Keratinocyte (primary cell): ENCODE measurements around the gene SYVN1. TPM values are rescaled to one million over a fixed set of nuclear protein-coding genes. Genes with fewer than 3 reads are reported as not detected.

Experiments used
- DNase-seq: peaks from one replicate; pipeline ENCODE4 v3.0.0-alpha.2; 2011; ENCODE audit warnings: low read depth, missing footprints, low spot score
- FAIRE-seq: peaks from 2 replicates; lab custom pipeline; 2011; peaks lifted over from hg19 to GRCh38; lab: Jason Lieb, UNC
- H2AFZ ChIP-seq: 2 replicates; pipeline ENCODE4 v1.6.0; 2012; ENCODE audit warnings: low read length, control low read depth, inconsistent platforms; ENCODE audit not compliant: control insufficient read depth
- H3K27ac ChIP-seq: 2 replicates; pipeline ENCODE4 v1.5.1; 2011; ENCODE audit warnings: low read length; ENCODE audit not compliant: control insufficient read depth, insufficient read depth
- H3K27me3 ChIP-seq: 3 replicates; pipeline ENCODE4 v1.6.0; 2011; ENCODE audit warnings: low read length; ENCODE audit not compliant: control insufficient read depth, insufficient read depth; ENCODE audit errors: extremely low read depth
- H3K36me3 ChIP-seq, 2 experiments: 2 replicates in 1 of 2; 3 replicates in 1 of 2; pipeline ENCODE4 v1.5.1; 2011; ENCODE audit warnings: low read length in 2 of 2, mild to moderate bottlenecking in 1 of 2; ENCODE audit not compliant: control insufficient read depth in 2 of 2, insufficient read depth in 2 of 2; ENCODE audit errors: extremely low read depth in 1 of 2
- H3K4me1 ChIP-seq: 3 replicates; pipeline ENCODE4 v1.5.1; 2011; ENCODE audit warnings: low read length; ENCODE audit not compliant: control insufficient read depth, insufficient read depth; ENCODE audit errors: extremely low read depth
- H3K4me2 ChIP-seq: 3 replicates; pipeline ENCODE4 v1.6.0; 2011; ENCODE audit warnings: low read depth, low read length; ENCODE audit not compliant: control insufficient read depth, insufficient read depth; ENCODE audit errors: extremely low read depth
- H3K4me3 ChIP-seq, 3 experiments: fragments of 200-600 bp in 1 of 3; sonication (generic) in 1 of 3; 2 replicates in 2 of 3; 3 replicates in 1 of 3; pipeline ENCODE4 v1.5.1; 2011 to 2016; ENCODE audit warnings: low read length in 3 of 3, mild to moderate bottlenecking in 3 of 3, control low read depth in 2 of 3, inconsistent platforms in 1 of 3, low read depth in 1 of 3, mixed read lengths in 1 of 3, mixed run types in 1 of 3, moderate library complexity in 1 of 3; ENCODE audit not compliant: control insufficient read depth in 2 of 3, insufficient read depth in 2 of 3; ENCODE audit errors: extremely low read depth in 1 of 3
- H3K79me2 ChIP-seq: 2 replicates; pipeline ENCODE4 v1.6.0; 2012; ENCODE audit warnings: low read length; ENCODE audit not compliant: control insufficient read depth, insufficient read depth
- H3K9ac ChIP-seq: 3 replicates; pipeline ENCODE4 v1.6.0; 2011; ENCODE audit warnings: low read length; ENCODE audit not compliant: control insufficient read depth, insufficient read depth; ENCODE audit errors: extremely low read depth
- H3K9me1 ChIP-seq: 3 replicates; pipeline ENCODE4 v1.6.0; 2011; ENCODE audit warnings: low read length; ENCODE audit not compliant: control insufficient read depth, insufficient read depth; ENCODE audit errors: extremely low read depth
- H3K9me3 ChIP-seq: 2 replicates; pipeline ENCODE4 v1.5.1; 2012; ENCODE audit warnings: low read depth, low read length; ENCODE audit not compliant: control insufficient read depth
- H4K20me1 ChIP-seq: 3 replicates; pipeline ENCODE4 v1.6.0; 2011; ENCODE audit warnings: low read length; ENCODE audit not compliant: control insufficient read depth, insufficient read depth; ENCODE audit errors: extremely low read depth
- CTCF ChIP-seq, 3 experiments: IDR thresholded peaks in 1 of 3; conservative IDR thresholded peaks in 1 of 3; optimal IDR thresholded peaks in 1 of 3; 2 replicates in 2 of 3; 3 replicates in 1 of 3; pipeline versions ENCODE3 to v1.5.1; 2011; ENCODE audit warnings: low read length in 3 of 3, mild to moderate bottlenecking in 3 of 3, moderate library complexity in 2 of 3, control low read depth in 1 of 3, inconsistent platforms in 1 of 3; ENCODE audit not compliant: insufficient read depth in 2 of 3; ENCODE audit errors: extremely low read depth in 1 of 3
- EZH2 ChIP-seq: IDR thresholded peaks from one replicate; pipeline ENCODE4 v1.6.1; 2012; ENCODE audit warnings: inconsistent platforms, mild to moderate bottlenecking, low read length, moderate library complexity
- dilution Hi-C: fragments of 300-500 bp; cut with MboI; formaldehyde crosslinking; loops from one replicate; pipeline ENCODE4 v1.7.0; 2020; ENCODE audit warnings: low sequenced_read_pairs; ENCODE audit not compliant: extremely low pct_ligation_motif_present
- polyA plus RNA-seq, 5 experiments: library from polyadenylated mRNA; depleted of rRNA in 3 of 5; stranded (reverse) in 3 of 5; stranded (forward) in 1 of 5; unstranded in 1 of 5; fragments of >200 nt; gene quantifications; 1 replicate in 1 of 5; 2 replicates in 3 of 5; 3 replicates in 1 of 5; pipeline versions ENCODE4 v1.2.1 to v1.2.3, GENCODE V29; 2011 to 2012; ENCODE audit warnings: missing spikeins in 2 of 5, low read depth in 1 of 5, low replicate concordance in 1 of 5

Gene SYVN1
- polyA plus RNA-seq, 1 donor (not counting 4 experiments of a cell fraction or from before 2014, with no cell fraction given): 10.8 TPM

GRCh38 chr11:65157336-65157735 lies 23.0 kb upstream of the SYVN1 start:
- DNase-seq (no peak), FAIRE-seq (no peak)
- Histone ChIP-seq H3K79me2 (no peaks in the 10 kb centered on the region), H3K4me2 (no peak overlapping the region), H2AFZ (no peak overlapping the region), H3K27ac (no peak overlapping the region), H3K27me3 (no peaks in the 10 kb centered on the region), H3K4me3 (no peak overlapping the region), H3K9me3 (no peaks in the 10 kb centered on the region), H3K9me1 (no peaks in the 10 kb centered on the region), H3K9ac (no peak overlapping the region), H3K36me3 (no peaks in the 10 kb centered on the region), H4K20me1 (no peaks in the 10 kb centered on the region), H3K4me1 (no peaks in the 10 kb centered on the region)
- TF ChIP-seq CTCF (optimal IDR thresholded peaks at IDR 0.05 in 1 of 3, IDR thresholded peaks at IDR 0.05 in 1 of 3, conservative IDR thresholded peaks at IDR 0.05 in 1 of 3; ENCODE audit: extremely low read depth in 1 of 3, insufficient read depth in 2 of 3, low read length in 3 of 3) (no peak), EZH2 (no peak)
- dilution Hi-C loops: no loop called here

GRCh38 chr11:65156926-65157325 lies 22.6 kb upstream of the SYVN1 start:
- DNase-seq: no peak

More at GRCh38 chr11:65156926-65157325, 22.6 kb upstream of the SYVN1 start:
- Histone ChIP-seq H3K9ac (no peak overlapping the region), H3K9me3 (no peaks in the 10 kb centered on the region), H3K4me3 (no peak overlapping the region), H3K4me1 (no peaks in the 10 kb centered on the region), H3K79me2 (no peaks in the 10 kb centered on the region), H3K36me3 (no peaks in the 10 kb centered on the region), H3K9me1 (no peaks in the 10 kb centered on the region), H3K27ac (no peak overlapping the region), H3K4me2 (no peak overlapping the region), H3K27me3 (no peaks in the 10 kb centered on the region), H4K20me1 (no peaks in the 10 kb centered on the region), H2AFZ (no peak overlapping the region)
- TF ChIP-seq CTCF (optimal IDR thresholded peaks at IDR 0.05 in 1 of 3, IDR thresholded peaks at IDR 0.05 in 1 of 3, conservative IDR thresholded peaks at IDR 0.05 in 1 of 3; ENCODE audit: extremely low read depth in 1 of 3, insufficient read depth in 2 of 3, low read length in 3 of 3) (no peak), EZH2 (no peak)
- dilution Hi-C loops: no loop called here
- no peak for FAIRE-seq
